G401.6 (cell line): ENCODE data around the gene NAP1L3.

Source experiments
- FAIRE-seq: peaks from 2 replicates; lab custom pipeline; 2012; peaks lifted over from hg19 to GRCh38; lab: Jason Lieb, UNC

Gene NAP1L3

GRCh38 chrX:93673056-93673868 lies at the start of gene NAP1L3:
Gene NAP1L3 (minus strand): TSS chrX:93673578. CDS start chrX:93673304, 274 bp downstream.
- FAIRE-seq = no peak

GRCh38 chrX:93711076-93711475 lies 37.7 kb upstream of the NAP1L3 start:
- FAIRE-seq = no peak

- no peak for FAIRE-seq
These were observed 30.3 kb upstream of the NAP1L3 start for GRCh38 chrX:93703701-93704100.

DNA sequence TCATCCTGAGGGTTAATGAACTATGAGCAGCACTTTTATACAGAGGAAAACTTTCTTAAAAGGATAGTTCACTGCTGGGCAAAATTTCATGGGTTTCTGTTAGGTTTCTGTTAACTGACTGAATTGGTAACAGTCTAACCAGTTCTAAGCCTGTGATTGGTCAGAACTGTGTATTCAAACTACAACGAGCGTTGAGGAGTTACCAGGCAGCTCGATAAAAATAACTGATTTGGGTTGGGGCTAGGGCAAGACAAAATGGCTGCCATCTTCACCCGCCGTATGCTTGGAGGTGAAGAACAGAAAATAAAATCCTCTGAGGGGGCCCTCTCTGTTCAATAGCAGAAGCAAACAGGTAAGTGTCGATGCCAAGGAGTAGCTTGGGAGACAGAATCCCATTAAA lies 22.6 kb upstream of the NAP1L3 start:
- FAIRE-seq = no peak

DNA sequence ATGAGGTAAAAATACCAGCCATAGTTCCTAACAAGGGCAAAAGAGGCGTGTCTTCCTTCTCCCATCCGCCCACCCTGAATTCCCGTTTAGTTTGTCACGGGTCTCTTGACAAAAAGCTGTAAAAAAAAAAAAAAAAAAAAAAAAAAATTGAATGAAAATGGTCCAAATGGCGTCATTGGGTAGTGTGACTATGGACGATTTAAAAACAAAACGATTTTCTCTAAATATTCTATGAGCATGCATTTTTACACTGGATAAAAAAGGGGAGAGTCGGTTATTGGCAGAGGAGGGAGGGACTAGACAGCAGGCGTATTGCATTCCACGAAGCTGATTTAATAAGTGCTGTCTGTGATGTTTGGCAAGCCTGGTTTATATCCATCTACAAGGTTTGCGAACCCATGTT lies 492 bp upstream of the NAP1L3 start, which contains the start of gene FAM133A:
FAM133A (plus strand) TSS at position 338 of the 403 bp plus-strand sequence. CDS start 35,214 bp downstream, outside the sequence.
- FAIRE-seq = no peak

GRCh38 chrX:93660575-93660974 lies 12.8 kb downstream of the NAP1L3 start:
- no peak for FAIRE-seq

DNA sequence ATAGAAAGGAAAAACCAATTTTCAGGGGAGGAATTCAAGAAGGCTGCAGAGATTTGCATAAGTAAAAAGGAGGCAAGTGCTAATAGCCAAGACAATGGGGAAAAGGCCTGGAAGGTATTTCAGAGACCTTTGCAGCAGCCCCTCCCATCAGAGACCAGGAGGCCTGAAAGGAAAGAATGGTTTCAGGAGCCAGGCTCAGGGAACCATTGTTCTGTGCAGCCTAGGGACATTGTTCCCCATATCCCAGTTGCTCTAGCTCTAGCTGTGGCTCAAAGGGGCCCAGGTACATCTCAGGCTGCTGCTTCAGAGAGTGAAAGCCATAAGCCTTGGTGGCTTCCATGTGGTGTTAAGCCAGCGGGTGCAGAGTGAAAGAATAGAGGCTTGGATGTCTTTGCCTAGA lies 24.0 kb downstream of the NAP1L3 start:
- FAIRE-seq = no peak

GRCh38 chrX:93637591-93637990 lies 35.8 kb downstream of the NAP1L3 start:
- FAIRE-seq = no peak
